AG08396 (cell line): ENCODE measurements around the gene TEFM.
A peak's percentile ranks its signal among the peaks of the same experiment; 100 is the strongest.
"Not testable (repeated sequence)": the region's sequence is repeated elsewhere in the genome, so short reads cannot be mapped to it uniquely, and the experiment has no call there.

Experiments
- DNase-seq: peaks from one replicate; pipeline ENCODE4 v3.0.0; 2012; ENCODE audit warnings: low spot score, mixed read lengths

TEFM gene

DNA sequence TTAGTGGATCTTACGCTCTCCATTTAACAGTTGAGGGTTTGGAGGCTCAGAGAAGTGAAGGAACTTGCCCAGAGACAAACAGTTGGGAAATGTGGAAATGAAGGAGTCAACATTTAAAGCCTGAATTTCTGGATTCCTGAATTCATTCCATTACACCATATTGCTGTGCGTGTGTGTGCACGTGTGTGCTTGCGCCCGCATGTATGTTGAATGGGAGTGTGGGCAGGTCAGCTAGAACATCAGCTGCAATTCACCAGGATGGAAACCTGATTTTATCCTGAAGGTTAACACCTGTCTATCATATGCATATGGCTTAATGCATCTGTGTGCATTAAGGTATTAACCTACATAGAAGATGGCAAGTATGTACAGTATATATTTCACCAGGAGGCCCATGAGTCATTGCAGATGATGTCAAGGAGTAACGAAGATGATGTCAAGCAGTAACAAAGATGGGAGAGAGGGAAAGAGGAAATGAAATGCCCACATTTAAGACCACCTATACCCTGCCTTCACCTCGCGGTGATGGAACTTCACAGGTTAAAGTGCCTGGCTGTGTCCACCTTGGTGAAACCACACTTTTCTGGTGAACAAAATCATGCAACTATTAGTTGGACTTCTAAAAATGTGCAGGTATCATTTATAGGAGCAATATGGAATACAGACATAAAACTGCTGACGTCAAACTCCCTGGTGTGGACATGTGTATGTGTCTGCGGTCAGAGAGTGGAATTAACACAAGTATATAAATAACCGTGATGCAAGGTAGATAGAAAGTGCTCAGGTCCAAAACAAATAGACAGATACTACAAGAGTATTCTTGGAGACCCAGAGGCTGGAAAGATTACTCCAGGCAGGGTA lies 14.9 kb upstream of the TEFM start:
- DNase-seq, result no peak

DNA sequence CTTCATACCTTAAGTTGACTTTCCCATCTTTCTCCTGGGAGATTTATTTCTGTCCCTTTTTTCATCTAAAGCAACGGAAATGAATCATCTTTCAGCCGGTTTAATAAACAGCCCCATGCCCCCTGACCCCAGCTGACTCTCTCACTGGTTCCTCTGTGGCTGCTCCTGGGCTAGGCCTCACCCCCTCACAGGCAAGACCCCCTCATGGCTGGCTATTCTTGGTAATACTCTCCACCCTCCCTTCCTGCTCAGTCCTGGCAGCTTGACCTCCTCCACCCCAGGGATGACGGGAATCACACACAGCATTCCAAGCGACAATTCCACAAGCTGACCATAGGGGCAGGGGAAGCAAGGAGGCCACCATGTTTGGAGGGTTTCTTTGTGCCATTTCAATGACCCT lies 14.2 kb upstream of the TEFM start:
- DNase-seq, result peak; percentile 23

DNA sequence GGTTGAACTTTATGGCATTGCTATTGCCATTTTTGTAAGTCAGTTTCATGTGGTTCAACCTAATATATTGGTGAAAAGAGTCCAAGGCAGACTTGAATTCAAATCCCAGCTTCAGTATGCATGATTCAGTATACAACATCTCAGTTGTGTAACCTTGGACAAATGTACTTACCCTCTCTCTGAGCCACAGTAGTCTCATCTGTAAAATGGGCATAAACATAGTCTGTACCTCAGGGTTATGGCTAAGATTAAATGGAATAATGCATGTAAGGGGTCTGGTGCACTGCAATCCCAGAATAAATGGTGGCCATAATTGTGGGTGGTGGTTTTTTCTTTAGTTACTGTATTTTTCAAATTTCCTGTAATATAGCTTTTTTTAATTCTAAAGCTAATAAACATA lies 11.0 kb upstream of the TEFM start:
- no peak for DNase-seq

DNA sequence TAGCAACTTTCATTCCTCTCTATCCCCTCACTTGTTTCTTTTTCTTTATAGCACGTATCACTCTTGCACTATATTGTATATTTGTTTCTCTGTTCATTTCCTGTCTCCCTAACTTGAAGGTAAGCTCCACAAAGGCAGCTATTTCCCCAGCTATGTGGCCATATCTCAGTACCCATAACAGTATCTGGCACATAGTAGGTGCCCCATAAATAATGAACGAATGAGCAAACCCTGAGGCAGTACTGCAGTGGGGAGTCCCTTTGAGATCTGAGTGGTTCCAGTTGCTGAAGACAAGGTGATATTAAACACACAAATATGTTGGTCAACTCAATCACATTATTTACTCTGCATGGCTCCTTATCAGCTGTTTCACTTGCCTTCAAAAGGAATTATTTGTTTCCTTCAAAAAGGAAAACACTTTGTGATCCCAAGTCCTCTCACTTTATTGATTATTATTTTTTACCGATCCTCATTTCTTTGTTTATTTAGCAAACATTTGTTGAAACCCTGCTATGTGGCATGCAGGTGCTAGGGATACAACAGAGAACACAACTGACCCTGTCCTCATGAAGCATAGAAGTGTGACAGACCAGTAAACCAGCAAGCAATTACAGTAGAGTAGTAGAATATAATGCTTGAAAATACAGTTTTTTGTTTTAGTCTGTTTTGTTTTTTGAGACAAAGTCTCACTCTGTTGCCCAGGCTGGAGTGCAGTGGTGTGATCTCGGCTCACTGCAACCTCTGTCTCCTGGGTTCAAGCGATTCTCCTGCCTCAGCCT lies 10.0 kb upstream of the TEFM start:
- DNase-seq, result no peak

DNA sequence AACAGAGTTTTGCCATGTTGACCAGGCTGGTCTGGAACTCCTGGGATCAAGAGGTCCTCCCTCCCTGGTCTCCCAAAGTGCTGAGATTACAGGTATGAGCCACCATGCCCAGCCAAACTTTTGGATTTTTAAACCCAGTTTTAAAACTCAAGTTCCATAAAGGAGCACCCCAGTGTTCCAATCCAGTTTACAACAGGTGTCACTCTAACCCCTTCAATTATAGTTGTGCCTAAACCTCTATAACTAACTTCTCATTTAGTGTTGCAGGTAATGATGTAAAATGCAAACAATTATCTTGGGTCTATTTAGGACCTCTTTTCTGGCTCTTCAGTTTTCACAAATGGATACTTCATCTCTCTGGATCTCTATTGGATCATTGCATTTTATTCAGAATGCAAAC lies 7.9 kb upstream of the TEFM start:
- no peak for DNase-seq

DNA sequence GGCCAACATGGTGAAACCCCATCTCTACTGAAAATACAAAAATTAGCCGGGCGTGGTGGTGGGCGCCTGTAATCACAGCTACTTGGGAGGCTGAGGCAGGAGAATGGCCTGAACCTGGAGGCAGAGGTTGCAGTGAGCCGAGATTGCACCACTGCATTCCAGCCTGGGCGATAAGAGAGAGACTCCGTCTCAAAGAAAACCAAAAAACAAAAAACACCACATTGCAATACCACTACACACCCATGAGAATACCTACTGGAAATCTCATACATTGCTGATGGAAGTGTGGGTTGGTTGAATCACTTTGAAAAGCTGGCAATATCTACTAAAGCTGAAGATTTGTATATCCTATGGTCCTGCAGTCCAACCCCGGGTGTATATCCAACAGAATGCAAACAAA lies 4.1 kb upstream of the TEFM start:
- DNase-seq, result not testable (repeated sequence)

DNA sequence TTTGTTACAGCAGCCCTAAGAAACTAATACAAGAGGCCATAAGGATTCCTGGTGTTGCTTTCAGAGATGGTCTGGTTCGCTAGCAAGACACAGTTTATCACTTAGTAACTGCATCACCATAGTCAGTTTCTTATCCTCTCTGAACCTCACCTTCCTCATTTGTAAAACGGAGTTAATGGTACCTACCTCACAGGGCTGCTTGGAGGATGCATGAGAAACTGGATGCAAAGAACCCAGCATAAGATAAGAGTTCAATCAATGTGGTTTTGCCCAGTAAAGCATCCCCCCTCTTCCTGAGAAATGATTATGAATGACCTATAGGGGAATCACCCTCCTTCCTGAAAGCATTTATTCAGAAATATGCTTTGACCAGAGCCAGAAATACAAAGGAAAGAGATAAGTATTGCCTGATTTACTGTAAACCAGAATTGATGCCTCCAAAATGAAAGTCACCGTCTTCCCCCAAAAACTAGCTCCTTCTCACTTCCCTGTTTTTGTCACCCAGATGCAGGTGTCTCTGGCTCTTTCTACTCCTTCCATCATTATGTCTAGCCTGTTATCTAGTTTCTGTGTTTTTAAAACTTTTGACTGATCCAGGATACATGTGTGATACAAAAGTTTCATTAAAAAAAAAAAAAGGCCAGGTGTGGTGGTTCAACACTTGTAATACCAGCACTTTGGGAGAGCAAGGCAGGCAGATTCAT lies 2.8 kb upstream of the TEFM start:
- DNase-seq, result no peak

DNA sequence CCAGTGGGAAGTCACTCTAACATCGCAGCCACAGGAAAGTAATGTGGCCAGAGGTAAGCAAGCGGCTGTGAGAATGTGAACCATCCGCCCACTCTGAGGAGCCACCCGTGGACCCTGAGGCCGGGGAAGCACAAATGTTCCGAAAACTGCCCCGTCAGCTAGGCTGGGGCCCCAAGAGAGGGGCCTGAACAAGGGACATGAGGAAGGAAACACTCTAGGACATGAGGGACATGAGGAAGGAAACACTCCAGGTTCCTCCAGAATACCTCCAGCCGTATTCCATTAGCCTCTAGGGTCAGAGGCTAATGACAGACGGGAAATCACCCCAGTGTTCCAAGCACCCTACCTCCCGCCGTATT lies 317 bp downstream of the TEFM start:
- peak; percentile 17 for DNase-seq

DNA sequence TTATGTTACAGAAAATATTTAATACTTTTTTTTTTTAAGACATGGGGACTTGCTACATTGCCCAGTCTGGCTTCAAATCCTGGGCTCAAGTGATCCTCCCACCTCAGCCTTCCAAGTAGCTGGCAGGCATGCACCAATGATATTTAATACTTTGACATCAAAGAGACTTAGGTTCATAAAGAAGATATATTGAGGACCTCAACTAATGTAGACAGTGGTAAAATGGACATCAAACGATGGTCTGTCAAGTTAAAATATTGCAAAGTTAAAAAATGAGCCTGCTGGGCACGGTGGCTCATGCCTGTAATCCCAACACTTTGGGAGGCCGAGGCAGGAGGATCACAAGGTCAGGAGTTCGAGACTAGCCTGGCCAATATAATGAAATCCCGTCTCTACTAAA lies 8.7 kb downstream of the TEFM start:
- DNase-seq, result no peak

DNA sequence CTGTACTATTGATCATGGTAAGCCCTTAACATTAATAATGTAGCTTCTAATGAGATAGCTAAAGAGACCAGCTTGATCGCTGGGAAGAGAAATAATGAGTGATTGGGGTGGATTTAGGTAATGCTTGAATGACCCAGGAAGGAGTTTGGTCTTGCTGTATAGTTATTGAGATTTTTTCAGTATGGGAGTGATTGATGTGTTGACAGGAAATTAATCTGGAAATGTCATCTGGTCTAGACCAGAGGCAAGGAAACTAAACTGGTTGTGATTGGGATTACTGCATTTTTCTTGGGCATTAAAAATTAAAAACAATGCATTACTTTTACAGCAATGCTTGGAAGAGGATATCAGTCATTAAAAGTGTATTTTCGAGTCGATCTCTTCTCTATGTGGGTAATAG lies 11.8 kb downstream of the TEFM start:
- no peak for DNase-seq

DNA sequence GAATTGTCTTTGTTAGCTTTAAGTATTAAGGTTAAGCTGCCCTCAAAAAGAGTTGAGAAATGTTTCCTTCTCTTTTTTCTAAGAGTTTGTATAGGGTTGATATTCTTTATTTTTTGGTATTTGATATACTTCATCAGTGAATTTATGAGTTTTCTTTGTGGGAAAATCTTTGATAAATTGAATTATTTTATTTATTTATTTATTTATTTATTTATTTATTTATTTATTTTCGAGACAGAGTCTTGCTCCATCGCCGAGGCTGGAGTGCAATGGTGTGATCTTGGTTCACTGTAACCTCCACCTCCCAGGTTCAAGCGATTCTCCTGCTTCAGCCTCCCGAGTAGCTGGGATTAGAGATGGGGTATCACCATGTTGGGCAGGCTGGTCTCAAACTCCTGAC lies 19.9 kb downstream of the TEFM start:
- DNase-seq, result no peak

DNA sequence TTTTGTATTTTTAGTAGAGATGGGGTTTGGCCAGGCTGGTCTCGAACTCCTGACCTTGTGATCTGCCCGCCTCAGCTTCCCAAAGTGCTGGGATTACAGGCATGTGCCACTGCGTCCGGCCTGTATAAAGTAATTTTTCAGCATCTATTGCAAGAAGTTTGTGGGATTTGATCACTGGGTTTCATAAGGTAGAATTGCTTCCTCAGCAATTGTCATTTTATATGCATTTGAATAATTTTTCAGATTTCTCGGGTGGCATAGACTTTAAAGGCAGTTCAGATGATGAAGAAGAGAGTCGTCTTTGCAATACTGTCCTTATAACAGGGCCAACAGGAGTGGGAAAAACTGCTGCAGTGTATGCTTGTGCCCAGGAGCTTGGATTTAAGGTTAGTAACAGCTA lies 37.0 kb downstream of the TEFM start:
- DNase-seq, result no peak

DNA sequence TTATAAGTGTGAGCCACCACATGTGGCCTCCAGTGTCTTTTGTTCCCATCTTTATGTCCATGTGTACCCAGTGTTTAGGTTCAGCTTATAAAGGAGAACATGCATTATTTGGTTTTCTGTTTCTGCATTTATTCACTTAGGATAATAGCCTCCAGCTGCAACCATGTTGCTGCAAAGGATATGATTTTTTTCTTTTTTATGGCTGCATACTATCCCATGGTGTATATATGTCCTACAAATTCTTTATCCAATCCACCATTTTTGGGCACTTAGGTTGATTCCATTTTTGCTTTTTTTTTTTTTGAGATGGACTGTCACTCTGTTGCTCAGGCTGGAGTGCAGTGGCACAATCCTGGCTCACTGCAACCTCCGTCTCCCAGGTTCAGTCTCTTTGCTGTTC lies 41.4 kb downstream of the TEFM start:
- no peak for DNase-seq

DNA sequence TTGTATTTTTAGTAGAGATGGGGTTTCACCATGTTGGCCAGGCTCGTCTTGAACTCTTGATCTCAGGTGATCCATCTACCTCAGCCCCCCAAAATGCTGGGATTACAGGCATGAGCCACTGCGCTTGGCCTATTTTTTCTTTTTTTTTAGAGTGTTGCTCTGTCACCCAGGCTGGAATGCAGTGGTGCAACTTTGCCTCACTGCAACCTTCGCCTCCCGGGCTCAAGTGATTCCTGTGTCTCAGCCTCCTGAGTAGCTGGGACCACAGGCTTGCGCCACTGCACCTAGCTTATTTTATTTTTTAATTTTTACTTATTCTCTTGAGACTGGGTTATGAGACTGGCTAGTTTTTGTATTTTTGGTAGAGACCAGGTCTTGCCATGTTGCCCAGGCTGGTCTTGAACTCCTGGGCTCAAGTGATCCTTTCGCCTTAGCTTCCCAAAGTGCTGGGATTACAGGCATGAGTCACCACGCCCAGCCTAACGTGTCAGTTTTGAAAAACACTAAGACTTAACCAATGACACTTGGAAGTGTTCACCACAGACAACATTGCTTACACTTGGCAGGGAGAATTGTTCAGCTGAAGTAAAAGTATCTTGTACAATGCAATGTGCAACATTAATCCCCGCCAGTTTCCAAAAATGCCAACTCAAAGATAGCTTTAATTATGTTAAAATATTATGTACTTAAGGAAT lies 47.3 kb downstream of the TEFM start:
- no peak for DNase-seq

DNA sequence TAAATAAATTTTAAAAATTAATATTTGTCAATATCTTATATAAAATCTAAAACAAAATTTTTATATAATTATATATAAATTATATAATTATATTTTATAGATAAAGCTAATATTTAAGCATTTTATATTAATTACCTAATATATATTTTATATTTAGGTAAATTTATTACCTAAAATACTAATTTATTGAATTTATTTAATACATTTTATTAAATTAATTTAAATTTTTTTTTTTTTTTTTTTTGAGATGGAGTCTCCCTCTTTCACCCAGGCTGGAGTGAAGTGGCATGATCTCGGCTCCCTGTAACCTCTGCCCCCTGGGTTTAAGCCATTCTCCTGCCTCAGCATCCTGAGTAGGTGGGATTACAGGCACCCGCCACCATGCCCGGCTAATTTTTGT lies 51.9 kb downstream of the TEFM start:
- DNase-seq, result no peak
